NB4 (cell line): ENCODE results near the gene HCN2.

Source experiments
- DNase-seq: peaks from one replicate; pipeline ENCODE4 v3.0.0; 2010; ENCODE audit warnings: low read depth
- H3K4me3 ChIP-seq: one replicate; pipeline ENCODE4 v1.5.1; 2011; ENCODE audit warnings: mild to moderate bottlenecking, low read depth, low read length, moderate library complexity
- MYC ChIP-seq: IDR thresholded peaks from 2 replicates; pipeline ENCODE4 v1.6.1; 2011; ENCODE audit warnings: low read depth, low read length
- POLR2A ChIP-seq: IDR thresholded peaks from 2 replicates; pipeline ENCODE4 v1.6.1; 2011; ENCODE audit warnings: mild to moderate bottlenecking; ENCODE audit not compliant: insufficient read length; ENCODE audit errors: extremely low read depth
- TF ChIP-seq, protein P1 (sequence below): IDR thresholded peaks from 2 replicates; pipeline ENCODE4 v1.6.1; 2011; ENCODE audit warnings: low read depth, low read length
- TF ChIP-seq, protein P2 (sequence below): IDR thresholded peaks from one replicate; pipeline ENCODE4 v1.5.1; 2012; ENCODE audit warnings: low read depth, low read length

HCN2 gene

DNA sequence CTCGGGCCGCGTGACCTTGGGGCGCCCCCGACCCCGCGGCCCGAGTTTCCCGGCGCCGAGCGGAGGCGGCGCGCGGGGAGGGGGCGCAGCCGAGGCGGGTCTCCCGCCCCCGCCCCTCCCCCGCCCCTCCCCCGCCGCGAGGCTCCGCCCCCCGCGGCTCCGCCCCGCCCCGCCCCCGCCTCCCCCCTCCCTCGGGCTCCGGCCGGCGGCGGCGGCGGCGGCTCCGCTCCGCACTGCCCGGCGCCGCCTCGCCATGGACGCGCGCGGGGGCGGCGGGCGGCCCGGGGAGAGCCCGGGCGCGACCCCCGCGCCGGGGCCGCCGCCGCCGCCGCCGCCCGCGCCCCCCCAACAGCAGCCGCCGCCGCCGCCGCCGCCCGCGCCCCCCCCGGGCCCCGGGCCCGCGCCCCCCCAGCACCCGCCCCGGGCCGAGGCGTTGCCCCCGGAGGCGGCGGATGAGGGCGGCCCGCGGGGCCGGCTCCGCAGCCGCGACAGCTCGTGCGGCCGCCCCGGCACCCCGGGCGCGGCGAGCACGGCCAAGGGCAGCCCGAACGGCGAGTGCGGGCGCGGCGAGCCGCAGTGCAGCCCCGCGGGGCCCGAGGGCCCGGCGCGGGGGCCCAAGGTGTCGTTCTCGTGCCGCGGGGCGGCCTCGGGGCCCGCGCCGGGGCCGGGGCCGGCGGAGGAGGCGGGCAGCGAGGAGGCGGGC is at the start of gene HCN2:
TSS of gene HCN2 (plus strand) at position 189 of the 703 bp plus-strand sequence. CDS start at position 254, 65 bp downstream.
- no peak for DNase-seq
- no peak within 1 kb of the TSS for H3K4me3 ChIP-seq
- TF ChIP-seq, protein P1, sequence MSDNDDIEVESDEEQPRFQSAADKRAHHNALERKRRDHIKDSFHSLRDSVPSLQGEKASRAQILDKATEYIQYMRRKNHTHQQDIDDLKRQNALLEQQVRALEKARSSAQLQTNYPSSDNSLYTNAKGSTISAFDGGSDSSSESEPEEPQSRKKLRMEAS, result no peak
- TF ChIP-seq, protein P2, sequence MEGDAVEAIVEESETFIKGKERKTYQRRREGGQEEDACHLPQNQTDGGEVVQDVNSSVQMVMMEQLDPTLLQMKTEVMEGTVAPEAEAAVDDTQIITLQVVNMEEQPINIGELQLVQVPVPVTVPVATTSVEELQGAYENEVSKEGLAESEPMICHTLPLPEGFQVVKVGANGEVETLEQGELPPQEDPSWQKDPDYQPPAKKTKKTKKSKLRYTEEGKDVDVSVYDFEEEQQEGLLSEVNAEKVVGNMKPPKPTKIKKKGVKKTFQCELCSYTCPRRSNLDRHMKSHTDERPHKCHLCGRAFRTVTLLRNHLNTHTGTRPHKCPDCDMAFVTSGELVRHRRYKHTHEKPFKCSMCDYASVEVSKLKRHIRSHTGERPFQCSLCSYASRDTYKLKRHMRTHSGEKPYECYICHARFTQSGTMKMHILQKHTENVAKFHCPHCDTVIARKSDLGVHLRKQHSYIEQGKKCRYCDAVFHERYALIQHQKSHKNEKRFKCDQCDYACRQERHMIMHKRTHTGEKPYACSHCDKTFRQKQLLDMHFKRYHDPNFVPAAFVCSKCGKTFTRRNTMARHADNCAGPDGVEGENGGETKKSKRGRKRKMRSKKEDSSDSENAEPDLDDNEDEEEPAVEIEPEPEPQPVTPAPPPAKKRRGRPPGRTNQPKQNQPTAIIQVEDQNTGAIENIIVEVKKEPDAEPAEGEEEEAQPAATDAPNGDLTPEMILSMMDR, result no peak
- no peak for TF ChIP-seq MYC
- TF ChIP-seq POLR2A, result no peak

DNA sequence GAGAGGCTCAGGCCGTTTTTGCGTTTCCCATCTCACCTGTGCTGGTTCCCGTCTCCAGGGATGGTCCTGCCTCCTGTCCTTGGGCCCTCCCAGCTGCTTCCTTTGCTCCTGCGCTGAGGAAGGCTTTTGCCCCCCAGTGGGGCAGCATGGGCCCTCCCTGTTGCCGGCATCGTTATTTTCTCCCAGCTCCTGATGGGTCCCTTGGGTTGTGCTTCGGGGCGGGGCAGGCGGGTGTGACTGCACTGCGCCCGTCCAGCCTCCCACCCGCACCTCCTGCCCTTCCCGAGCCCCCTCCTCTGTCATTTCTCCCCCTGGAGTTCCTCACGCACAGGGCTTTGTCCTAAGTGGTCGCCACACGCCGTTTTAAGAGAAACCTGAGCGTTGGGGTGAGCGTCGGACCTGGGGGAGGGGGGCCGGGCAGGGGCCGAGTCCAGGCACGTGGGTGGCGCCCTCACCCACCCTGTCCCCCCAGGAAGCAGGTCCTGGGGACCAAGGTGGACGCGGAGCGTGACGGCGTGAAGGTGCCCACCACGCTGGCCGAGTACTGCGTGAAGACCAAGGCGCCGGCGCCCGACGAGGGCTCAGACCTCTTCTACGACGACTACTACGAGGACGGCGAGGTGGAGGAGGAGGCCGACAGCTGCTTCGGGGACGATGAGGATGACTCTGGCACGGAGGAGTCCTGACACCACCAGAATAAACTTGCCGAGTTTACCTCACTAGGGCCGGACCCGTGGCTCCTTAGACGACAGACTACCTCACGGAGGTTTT is 48.6 kb upstream of the HCN2 start:
- no peak for DNase-seq
- TF ChIP-seq MYC (no peak), POLR2A (no peak)
- TF ChIP-seq, protein P1, result no peak
- TF ChIP-seq, protein P2, result no peak
- H3K4me3 ChIP-seq, result no peak overlapping the region

DNA sequence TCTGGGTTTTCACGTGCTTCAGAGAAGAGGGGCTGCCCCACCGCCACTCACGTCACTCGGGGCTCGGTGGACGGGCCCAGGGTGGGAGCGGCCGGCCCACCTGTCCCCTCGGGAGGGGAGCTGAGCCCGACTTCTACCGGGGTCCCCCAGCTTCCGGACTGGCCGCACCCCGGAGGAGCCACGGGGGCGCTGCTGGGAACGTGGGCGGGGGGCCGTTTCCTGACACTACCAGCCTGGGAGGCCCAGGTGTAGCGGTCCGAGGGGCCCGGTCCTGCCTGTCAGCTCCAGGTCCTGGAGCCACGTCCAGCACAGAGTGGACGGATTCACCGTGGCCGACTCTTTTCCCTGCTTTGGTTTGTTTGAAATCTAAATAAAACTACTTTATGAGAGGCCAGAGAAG is 48.0 kb upstream of the HCN2 start:
- TF ChIP-seq POLR2A, result no peak
- TF ChIP-seq, protein P2, result no peak
- no peak for TF ChIP-seq MYC
- TF ChIP-seq, protein P1, result no peak
- no peak overlapping the region for H3K4me3 ChIP-seq
- no peak for DNase-seq

DNA sequence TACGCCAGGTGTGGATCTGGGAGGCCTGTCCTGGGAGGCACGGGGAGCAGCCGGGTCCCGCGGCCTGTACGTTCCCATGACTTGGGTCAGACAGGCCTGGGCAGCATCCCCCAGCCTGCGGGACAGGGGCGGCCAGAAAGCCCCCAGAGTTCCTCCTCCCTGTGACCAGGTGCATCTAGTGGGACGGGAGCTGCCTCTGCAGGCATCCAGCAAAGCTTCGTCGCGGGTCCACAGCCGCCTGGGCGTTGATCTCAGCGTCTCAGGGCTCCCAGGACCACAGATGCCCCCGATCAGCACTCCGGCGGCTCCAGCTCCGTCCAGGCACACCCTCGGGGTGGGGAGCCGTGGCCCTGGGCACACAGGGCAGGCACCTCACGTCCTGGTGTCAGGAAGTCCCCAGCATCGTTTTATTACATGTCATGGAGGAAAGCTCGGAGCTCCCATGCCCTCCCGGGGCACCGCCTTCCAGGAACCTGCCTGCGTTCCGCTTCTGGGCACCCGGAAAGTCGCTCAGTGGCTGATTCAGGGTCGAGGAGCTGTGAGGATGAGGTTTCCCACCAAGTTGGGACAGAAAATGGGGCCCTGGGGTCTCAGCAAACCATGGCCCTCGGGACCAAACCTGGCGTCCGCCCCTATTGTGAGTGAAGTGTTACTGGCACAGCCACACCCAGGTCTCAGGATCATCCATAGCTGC is 47.4 kb upstream of the HCN2 start:
- no peak for DNase-seq
- TF ChIP-seq, protein P1, result no peak
- TF ChIP-seq MYC, result no peak
- TF ChIP-seq POLR2A, result no peak
- TF ChIP-seq, protein P2, result no peak
- H3K4me3 ChIP-seq, result no peak overlapping the region

DNA sequence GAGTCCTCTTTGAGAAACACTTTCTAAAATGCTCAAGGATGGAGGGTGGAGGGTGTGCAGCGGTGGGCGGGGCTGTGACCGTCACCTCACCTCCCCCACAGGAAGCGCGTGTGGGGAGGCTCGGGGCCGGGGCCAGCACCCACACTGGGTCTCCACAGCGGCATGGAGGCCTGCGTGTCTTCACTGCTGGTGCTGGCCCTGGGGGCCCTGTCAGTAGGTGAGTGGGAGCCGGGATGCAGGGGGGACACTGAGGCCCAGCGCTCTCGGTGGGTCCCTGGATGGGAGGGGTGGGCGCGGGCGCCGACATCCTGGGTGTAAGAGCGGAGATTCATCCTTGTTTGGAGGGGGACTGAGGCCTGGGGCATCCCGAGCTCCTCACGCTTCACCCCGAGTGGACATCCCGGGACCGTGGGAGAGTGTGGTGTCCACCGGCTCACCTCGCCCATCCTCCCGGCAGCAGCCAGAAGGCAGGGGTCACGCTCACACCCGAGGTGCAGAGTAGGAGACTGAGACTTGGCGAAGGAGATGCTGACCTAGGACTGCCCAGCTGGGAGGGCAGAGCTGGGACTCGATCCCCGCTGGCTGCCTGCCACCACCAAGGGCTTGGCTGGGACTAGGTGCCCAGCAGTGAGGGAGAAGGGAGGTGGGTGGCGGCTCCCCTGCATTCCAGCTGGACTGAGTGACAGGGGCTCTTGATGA is 45.6 kb upstream of the HCN2 start, which contains the start of gene GZMM:
TSS of gene GZMM (plus strand) at position 144 of the 699 bp plus-strand sequence. CDS start at position 163, 19 bp downstream.
- TF ChIP-seq POLR2A (no peak), MYC (no peak)
- no peak within 1 kb of the TSS for H3K4me3 ChIP-seq
- DNase-seq, result no peak

DNA sequence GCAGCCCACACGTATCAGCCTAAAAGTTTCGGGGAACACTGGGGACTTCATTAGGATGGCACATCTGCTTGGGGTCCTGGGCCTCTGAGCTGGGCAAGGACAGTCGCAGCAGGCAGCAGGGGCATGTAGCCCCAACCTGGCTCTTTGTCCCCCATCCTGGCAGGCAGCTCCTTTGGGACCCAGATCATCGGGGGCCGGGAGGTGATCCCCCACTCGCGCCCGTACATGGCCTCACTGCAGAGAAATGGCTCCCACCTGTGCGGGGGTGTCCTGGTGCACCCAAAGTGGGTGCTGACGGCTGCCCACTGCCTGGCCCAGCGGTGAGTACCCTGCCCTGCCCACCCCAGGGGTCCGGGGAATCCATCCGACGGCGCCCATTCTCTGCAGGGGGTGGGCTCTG is 42.6 kb upstream of the HCN2 start:
- TF ChIP-seq, protein P1, result no peak
- TF ChIP-seq, protein P2, result no peak
- TF ChIP-seq POLR2A (no peak), MYC (no peak)
- DNase-seq, result no peak
- H3K4me3 ChIP-seq, result no peak overlapping the region
